Right lobe of liver (tissue), 6 donors: ENCODE data around the gene CDC25A. TPM values are rescaled to one million over a fixed set of nuclear protein-coding genes. Genes with fewer than 3 reads are reported as not detected.

Experiments
- ATAC-seq, 4 donors: fragments of 200-7000 bp; cut with Tn5 transposase; one replicate each; pipeline ENCODE4 v1.9.1; 2020; ENCODE audit warnings: mild to moderate bottlenecking in 4 of 4, moderate library complexity in 4 of 4
- DNase-seq, 3 donors: peaks; one replicate each; pipeline ENCODE4 v3.0.0-alpha.2; 2020
- H3K27ac ChIP-seq, 3 donors: fragments of 200-600 bp; one replicate each; pipeline ENCODE4 v1.8.0; 2022
- H3K27me3 ChIP-seq, 2 donors: fragments of 200-600 bp; one replicate each; pipeline ENCODE4 v1.8.0; 2022
- H3K36me3 ChIP-seq, 4 donors: fragments of 200-600 bp; sonication (generic) in 1 of 4; one replicate each; pipeline versions ENCODE4 v1.5.1 to v1.8.0; 2017 to 2022; ENCODE audit warnings: control low read depth in 1 of 4
- H3K4me1 ChIP-seq, 4 donors: fragments of 200-600 bp; sonication (generic) in 1 of 4; one replicate each; pipeline versions ENCODE4 v1.5.1 to v1.8.0; 2017 to 2022; ENCODE audit warnings: control low read depth in 1 of 4
- H3K4me3 ChIP-seq, 3 donors: fragments of 200-600 bp; one replicate each; pipeline ENCODE4 v1.8.0; 2022
- H3K9me3 ChIP-seq, 4 donors: fragments of 200-600 bp; sonication (generic) in 1 of 4; one replicate each; pipeline versions ENCODE4 v1.5.1 to v1.8.0; 2017 to 2022; ENCODE audit warnings: control low read depth in 1 of 4
- CTCF ChIP-seq, 4 donors: fragments of 200-600 bp in 3 of 4; fragments of 450-650 bp in 1 of 4; IDR thresholded peaks; one replicate each; pipeline versions ENCODE4 v1.5.1 to v1.8.0; 2016 to 2022; ENCODE audit warnings: antibody characterized with exemption in 4 of 4, mild to moderate bottlenecking in 2 of 4
- POLR2A ChIP-seq: fragments of 450-650 bp; IDR thresholded peaks from one replicate; pipeline ENCODE4 v1.6.1; 2017; ENCODE audit warnings: antibody characterized with exemption, mild to moderate bottlenecking
- WGBS: methylation state at CpG from one replicate; pipeline ENCODE4 v1.1.6; 2018; ENCODE audit warnings: low coverage, low lambda C conversion rate; ENCODE audit not compliant: insufficient coverage; ENCODE audit errors: missing lambda C conversion rate; 5-methylcytosine and 5-hydroxymethylcytosine counted together
- intact Hi-C, 2 donors: fragments of 100-400 bp; cut with DNase I; formaldehyde crosslinking; loops; one replicate each; pipeline versions ENCODE4 v1.11.2 to v1.14.1; 2022
- microRNA counts: library from miRNA; unstranded; fragments of <30 nt; microRNA quantifications from one replicate; lab custom pipeline; 2016
- microRNA-seq, 2 donors: library from miRNA; unstranded; fragments of <30 nt; microRNA quantifications; one replicate each; pipeline ENCODE4, GENCODE V29; 2019 to 2020
- small RNA-seq, 2 experiments: library from RNA; depleted of rRNA; stranded (forward); fragments of <200 nt; gene quantifications; one replicate each; pipeline ENCODE3, GENCODE V24; 2016
- total RNA-seq, 6 experiments: library from RNA; depleted of rRNA in 2 of 6; stranded (reverse); fragments of >200 nt in 2 of 6; fragmentation: NEBNext Ultra II Directional in 3 of 6; extraction: Animal tissue kit (Norgen Biotek cat#: 25700) in 3 of 6; gene quantifications; one replicate each; pipeline versions ENCODE4 v1.1.0 to v1.2.4, GENCODE V29; 2016 to 2023
- donor health status: DM: no; HTN: yes; CAD: no.
- donor health status: DM: no; HTN: no; CAD: no.
- donor health status: DM: no; HTN: no; CAD: no.
- donor health status: DM: no; HTN: yes; CAD: no.
- donor health status: DM: no; HTN: yes; CAD: no.

Gene CDC25A
- total RNA-seq, 6 experiments from 2014 or later: 0.27 to 8.8 (median 0.56) TPM

DNA sequence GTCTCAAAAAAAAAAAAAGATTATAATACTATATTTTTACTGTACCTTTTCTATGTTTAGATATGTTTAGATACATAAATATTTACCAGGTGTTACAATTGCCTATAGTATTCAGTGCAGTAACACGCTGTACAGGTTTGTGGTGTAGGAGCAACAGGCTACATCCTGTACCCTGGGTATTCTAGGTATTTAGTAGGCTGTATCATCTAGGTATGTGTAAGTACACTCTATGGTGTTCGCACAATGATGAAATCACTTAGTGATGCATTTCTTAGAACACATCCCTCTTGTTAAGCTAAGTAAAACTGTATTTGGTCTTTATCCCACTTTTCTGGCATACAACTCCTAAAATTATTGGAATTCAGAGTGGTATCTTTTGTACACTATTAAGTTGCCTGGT lies 77.8 kb downstream of the CDC25A start:
- 88% methylated on average over 2 of the region's 2 CpGs for WGBS
- intact Hi-C loops: no loop called here
- Histone ChIP-seq H3K27me3 (no peaks in the 10 kb centered on the region), H3K4me3 (no peak overlapping the region), H3K36me3 (no peaks in the 10 kb centered on the region), H3K4me1 (no peaks in the 10 kb centered on the region), H3K9me3 (no peaks in the 10 kb centered on the region), H3K27ac (no peak overlapping the region)
- no peak for ATAC-seq
- TF ChIP-seq CTCF (IDR thresholded peaks at IDR 0.05) (no peak), POLR2A (no peak)
- DNase-seq: no peak

GRCh38 chr3:48107227-48107626 lies 81.0 kb downstream of the CDC25A start:
- ATAC-seq: no peak
- no peaks in the 10 kb centered on the region for H3K9me3 ChIP-seq
- intact Hi-C loops: no loop called here

More at GRCh38 chr3:48107227-48107626, 81.0 kb downstream of the CDC25A start:
- Histone ChIP-seq H3K27me3 (no peaks in the 10 kb centered on the region), H3K36me3 (no peaks in the 10 kb centered on the region), H3K27ac (no peak overlapping the region), H3K4me3 (no peak overlapping the region), H3K4me1 (no peaks in the 10 kb centered on the region)
- 78% methylated on average over 3 of the region's 3 CpGs for WGBS
- TF ChIP-seq POLR2A (no peak), CTCF (IDR thresholded peaks at IDR 0.05) (no peak)
- DNase-seq: no peak

MicroRNAs encoded within 50 kb of the gene (microRNA counts, 767-probe panel; counts per million panel counts)
- 237 counts per million for microRNA hsa-miR-4443 (lab: Ali Mortazavi, UCI)

Small RNA genes within 50 kb of the gene (microRNA-seq; reads per million reads assigned to microRNA genes)
- gene MIR4443: 131 to 159 reads per million in 2 donors

Small RNA genes within 50 kb of the gene (small RNA-seq; reads per million reads assigned to genes)
- gene MIR4443: 0 to 0.65 reads per million in 2 experiments
- 0 reads per million in 2 experiments for gene NDUFB1P1
- gene RNU7-128P: 0 reads per million in 2 experiments
- gene SNRPFP4: 0 reads per million in 2 experiments

Other genes with a start within 250 kb of the CDC25A start
- 10 to 100 TPM; 59.1 to 94.9 (median 66.2) TPM for gene MAP4, start 172.0 kb downstream of the CDC25A start, total RNA-seq
- under 1 TPM in 2 of 6 experiments, not detected in 4; 0.46 to 0.50 TPM for gene CAMP, start 35.1 kb upstream of the CDC25A start, total RNA-seq
- gene ZNF589, start 52.7 kb upstream of the CDC25A start, total RNA-seq: 1 to 10 TPM; 2.2 to 3.6 (median 2.5) TPM
- gene NME6, start 113.0 kb upstream of the CDC25A start, total RNA-seq: 10 to 100 TPM in 5 of 6 experiments, 1 to 10 TPM in 1; 9.4 to 19.2 (median 13.5) TPM
- gene SPINK8, start 145.2 kb upstream of the CDC25A start, total RNA-seq: not detected
- not detected for gene FBXW12, start 183.8 kb upstream of the CDC25A start, total RNA-seq
- 100 to 1,000 TPM in 2 of 6 experiments, 10 to 100 TPM in 4; 65.9 to 132 (median 86.5) TPM for gene PLXNB1, start 241.7 kb upstream of the CDC25A start, total RNA-seq